Measurements from ENCODE around the gene RIC8B. TPM values are rescaled to one million over a fixed set of nuclear protein-coding genes. Genes with fewer than 3 reads are reported as not detected.

RIC8B gene
- total RNA-seq, 1 donor from 2014 or later: 19.7 TPM

GRCh38 chr12:106739815-106740530, 34.5 kb upstream of the RIC8B start:
- H3K4me3 ChIP-seq (ENCODE audit: insufficient read depth, low read depth, low read length): no peak overlapping the region
- Mint-ChIP-seq H3K27me3 (ENCODE audit: low read depth, unreplicated experiment) (no peaks in the 10 kb centered on the region), H3K36me3 (ENCODE audit: low read depth, unreplicated experiment) (no peaks in the 10 kb centered on the region), H3K27ac (ENCODE audit: unreplicated experiment) (no peak overlapping the region), H3K4me3 (ENCODE audit: unreplicated experiment) (no peak overlapping the region), H3K9me3 (ENCODE audit: unreplicated experiment) (no peaks in the 10 kb centered on the region), H3K4me1 (ENCODE audit: low read depth, unreplicated experiment) (peaks cover 15% of the 10 kb centered on the region)
- FAIRE-seq (no peak), DNase-seq (ENCODE audit: low read depth) (peak; percentile 56)
- no peaks in the 10 kb centered on the region for H3K9me3 ChIP-seq (ENCODE audit: insufficient read depth, low read depth, low read length)
- H3K79me2 ChIP-seq (ENCODE audit: insufficient read depth, low read length): no peaks in the 10 kb centered on the region
- H3K36me3 ChIP-seq (ENCODE audit: insufficient read depth, low read length): no peaks in the 10 kb centered on the region
- H2AFZ ChIP-seq (ENCODE audit: low read depth, low read length): no peak overlapping the region
- H3K27ac ChIP-seq (ENCODE audit: low read depth, low read length): no peak overlapping the region
- TF ChIP-seq EZH2 (IDR thresholded peaks at IDR 0.05; ENCODE audit: insufficient read depth, low read length) (no peak), CTCF (IDR thresholded peaks at IDR 0.05; ENCODE audit: insufficient read depth, low read depth, low read length) (no peak)
- no peaks in the 10 kb centered on the region for H4K20me1 ChIP-seq (ENCODE audit: insufficient read depth, low read length)
- H3K27me3 ChIP-seq (ENCODE audit: insufficient read depth, low read length): peaks cover 12% of the 10 kb centered on the region
- no peak overlapping the region for H3K4me2 ChIP-seq (ENCODE audit: low read length)
- peaks cover 5% of the 10 kb centered on the region for H3K4me1 ChIP-seq (ENCODE audit: insufficient read depth, low read length)
- H3K9ac ChIP-seq (ENCODE audit: low read length): no peak overlapping the region

GRCh38 chr12:106740818-106741217, 33.7 kb upstream of the RIC8B start:
- H3K27ac Mint-ChIP-seq (ENCODE audit: unreplicated experiment): no peak overlapping the region
- FAIRE-seq: no peak
- Histone ChIP-seq H3K4me1 (ENCODE audit: insufficient read depth, low read length) (peaks cover 5% of the 10 kb centered on the region), H3K36me3 (ENCODE audit: insufficient read depth, low read length) (no peaks in the 10 kb centered on the region), H3K79me2 (ENCODE audit: insufficient read depth, low read length) (no peaks in the 10 kb centered on the region), H3K27me3 (ENCODE audit: insufficient read depth, low read length) (peaks cover 12% of the 10 kb centered on the region), H2AFZ (ENCODE audit: low read depth, low read length) (no peak overlapping the region), H3K9me3 (ENCODE audit: insufficient read depth, low read depth, low read length) (no peaks in the 10 kb centered on the region), H4K20me1 (ENCODE audit: insufficient read depth, low read length) (no peaks in the 10 kb centered on the region), H3K4me2 (ENCODE audit: low read length) (no peak overlapping the region), H3K4me3 (ENCODE audit: insufficient read depth, low read depth, low read length) (no peak overlapping the region), H3K9ac (ENCODE audit: low read length) (no peak overlapping the region), H3K27ac (ENCODE audit: low read depth, low read length) (no peak overlapping the region)
- H3K4me1 Mint-ChIP-seq (ENCODE audit: low read depth, unreplicated experiment): peaks cover 15% of the 10 kb centered on the region
- no peak for TF ChIP-seq EZH2 (IDR thresholded peaks at IDR 0.05; ENCODE audit: insufficient read depth, low read length)
- TF ChIP-seq CTCF (IDR thresholded peaks at IDR 0.05; ENCODE audit: insufficient read depth, low read depth, low read length): no peak
- H3K9me3 Mint-ChIP-seq (ENCODE audit: unreplicated experiment): no peaks in the 10 kb centered on the region
- H3K4me3 Mint-ChIP-seq (ENCODE audit: unreplicated experiment): no peak overlapping the region
- H3K27me3 Mint-ChIP-seq (ENCODE audit: low read depth, unreplicated experiment): no peaks in the 10 kb centered on the region
- DNase-seq (ENCODE audit: low read depth): no peak
- no peaks in the 10 kb centered on the region for H3K36me3 Mint-ChIP-seq (ENCODE audit: low read depth, unreplicated experiment)

GRCh38 chr12:106741247-106741646, 33.2 kb upstream of the RIC8B start:
- no peak for DNase-seq (ENCODE audit: low read depth)

More at GRCh38 chr12:106741247-106741646, 33.2 kb upstream of the RIC8B start:
- H3K4me3 Mint-ChIP-seq (ENCODE audit: unreplicated experiment): no peak overlapping the region
- H3K27ac Mint-ChIP-seq (ENCODE audit: unreplicated experiment): no peak overlapping the region
- no peak for FAIRE-seq
- no peaks in the 10 kb centered on the region for H3K79me2 ChIP-seq (ENCODE audit: insufficient read depth, low read length)
- peaks cover 15% of the 10 kb centered on the region for H3K4me1 Mint-ChIP-seq (ENCODE audit: low read depth, unreplicated experiment)
- no peaks in the 10 kb centered on the region for H3K27me3 Mint-ChIP-seq (ENCODE audit: low read depth, unreplicated experiment)
- H3K36me3 ChIP-seq (ENCODE audit: insufficient read depth, low read length): no peaks in the 10 kb centered on the region
- no peaks in the 10 kb centered on the region for H3K9me3 ChIP-seq (ENCODE audit: insufficient read depth, low read depth, low read length)
- no peak overlapping the region for H3K9ac ChIP-seq (ENCODE audit: low read length)
- peaks cover 5% of the 10 kb centered on the region for H3K4me1 ChIP-seq (ENCODE audit: insufficient read depth, low read length)
- no peaks in the 10 kb centered on the region for H3K9me3 Mint-ChIP-seq (ENCODE audit: unreplicated experiment)
- no peaks in the 10 kb centered on the region for H4K20me1 ChIP-seq (ENCODE audit: insufficient read depth, low read length)
- H3K27me3 ChIP-seq (ENCODE audit: insufficient read depth, low read length): peaks cover 12% of the 10 kb centered on the region
- no peak overlapping the region for H3K4me3 ChIP-seq (ENCODE audit: insufficient read depth, low read depth, low read length)
- H3K27ac ChIP-seq (ENCODE audit: low read depth, low read length): no peak overlapping the region
- TF ChIP-seq EZH2 (IDR thresholded peaks at IDR 0.05; ENCODE audit: insufficient read depth, low read length) (no peak), CTCF (IDR thresholded peaks at IDR 0.05; ENCODE audit: insufficient read depth, low read depth, low read length) (no peak)
- H3K4me2 ChIP-seq (ENCODE audit: low read length): no peak overlapping the region
- no peak overlapping the region for H2AFZ ChIP-seq (ENCODE audit: low read depth, low read length)
- no peaks in the 10 kb centered on the region for H3K36me3 Mint-ChIP-seq (ENCODE audit: low read depth, unreplicated experiment)

All from astrocyte (in vitro differentiated cells and primary cell).